Bronchial epithelial cell (primary cell): ENCODE measurements around the gene HAUS2. TPM values are rescaled to one million over a fixed set of nuclear protein-coding genes. Genes with fewer than 3 reads are reported as not detected.

Experiments used
- DNase-seq: peaks from one replicate; pipeline ENCODE4 v3.0.0-alpha.2; 2010; ENCODE audit warnings: low read depth
- FAIRE-seq: peaks from 2 replicates; lab custom pipeline; 2011; peaks lifted over from hg19 to GRCh38; lab: Jason Lieb, UNC
- H3K27me3 ChIP-seq: 2 replicates; pipeline ENCODE4 v1.5.1; 2011; ENCODE audit warnings: low read length; ENCODE audit not compliant: control insufficient read depth, insufficient read depth
- H3K36me3 ChIP-seq: 2 replicates; pipeline ENCODE4 v1.5.1; 2011; ENCODE audit warnings: low read length; ENCODE audit not compliant: control insufficient read depth, insufficient read depth
- H3K4me3 ChIP-seq: 2 replicates; pipeline ENCODE4 v1.5.1; 2011; ENCODE audit warnings: mild to moderate bottlenecking, low read depth, low read length, control low read depth
- CTCF ChIP-seq: IDR thresholded peaks from 2 replicates; pipeline ENCODE4 v1.5.1; 2011; ENCODE audit warnings: mild to moderate bottlenecking, moderate library complexity, low read length, control low read depth, inconsistent platforms; ENCODE audit not compliant: insufficient read depth, severe bottlenecking
- total RNA-seq: library from RNA; depleted of rRNA; stranded (reverse); fragments of >200 nt; gene quantifications from 2 replicates; pipeline ENCODE4 v1.2.1, GENCODE V29; 2014

HAUS2 gene
- total RNA-seq, 1 donor from 2014 or later, result 28.2 TPM

GRCh38 chr15:42507514-42507913, 41.1 kb upstream of the HAUS2 start:
- FAIRE-seq, result no peak

DNA sequence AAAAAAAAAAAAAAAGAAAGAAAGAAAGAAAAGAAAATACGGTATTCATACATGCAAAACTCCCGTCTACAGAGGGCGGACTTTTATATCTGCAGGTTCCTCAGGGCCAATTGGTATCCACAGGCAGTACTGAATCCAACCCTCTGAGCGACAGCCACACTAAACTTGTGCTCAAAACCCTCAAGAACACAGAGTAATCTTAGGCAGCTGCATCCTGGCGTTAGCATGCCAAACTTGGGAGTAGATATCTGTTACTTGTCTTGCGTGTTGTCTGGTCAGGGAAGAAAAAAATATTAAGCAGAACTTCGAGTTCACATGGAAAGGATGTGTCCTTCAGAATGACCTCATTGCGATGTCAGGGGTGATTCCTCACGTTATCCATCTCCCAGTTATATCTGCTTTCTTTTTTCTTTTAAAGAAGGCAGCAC, 40.4 kb upstream of the HAUS2 start:
- no peak for FAIRE-seq

More at GRCh38 chr15:42507514-42507913, 41.1 kb upstream of the HAUS2 start:
- no peaks in the 10 kb centered on the region for H3K27me3 ChIP-seq
- DNase-seq, result no peak
- H3K4me3 ChIP-seq, result no peak overlapping the region
- H3K36me3 ChIP-seq, result no peaks in the 10 kb centered on the region
- TF ChIP-seq CTCF, result no peak

DNA sequence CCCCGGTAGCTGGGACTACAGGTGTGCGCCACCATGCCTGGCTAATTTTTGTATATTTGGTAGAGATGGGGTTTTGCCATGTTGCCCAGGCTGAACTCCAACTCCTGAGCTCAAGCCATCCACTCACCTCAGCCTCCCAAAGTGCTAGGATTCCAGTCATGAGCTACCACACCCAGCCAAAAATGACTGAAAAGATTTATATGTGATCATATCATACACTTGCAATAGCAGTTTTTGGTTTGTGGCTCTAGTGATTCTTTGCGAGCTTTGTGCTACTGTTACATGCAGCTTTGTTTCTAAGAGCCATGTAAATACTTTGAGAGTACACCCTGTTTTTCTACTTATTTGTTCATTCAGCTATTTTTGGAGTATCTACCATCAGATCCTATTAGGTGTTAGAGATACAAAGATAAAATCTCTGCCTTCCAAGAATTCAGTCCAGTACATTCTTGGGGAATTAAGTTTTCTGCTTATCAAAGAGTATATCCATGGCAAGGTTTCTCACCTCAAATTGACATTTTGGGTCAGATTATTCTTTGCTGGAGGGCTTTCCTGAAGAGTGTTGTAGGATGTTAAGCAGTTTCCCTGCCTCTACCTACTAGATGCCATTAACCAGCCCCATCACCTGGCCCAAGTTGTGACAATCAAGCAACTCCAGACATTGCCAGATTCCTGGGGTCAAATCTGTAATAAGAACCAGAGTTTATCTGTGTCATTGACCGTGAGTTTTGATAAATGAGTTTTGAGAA, 38.2 kb upstream of the HAUS2 start:
- no peak for DNase-seq
- no peak for TF ChIP-seq CTCF
- Histone ChIP-seq H3K27me3 (no peaks in the 10 kb centered on the region), H3K4me3 (no peak overlapping the region), H3K36me3 (no peaks in the 10 kb centered on the region)
- FAIRE-seq, result no peak

More for the DNA sequence above, 40.4 kb upstream of the HAUS2 start:
- H3K36me3 ChIP-seq, result no peaks in the 10 kb centered on the region
- H3K4me3 ChIP-seq, result no peak overlapping the region
- DNase-seq, result no peak
- H3K27me3 ChIP-seq, result no peaks in the 10 kb centered on the region
- TF ChIP-seq CTCF, result no peak

GRCh38 chr15:42511007-42511391, 37.6 kb upstream of the HAUS2 start:
- Histone ChIP-seq H3K36me3 (no peaks in the 10 kb centered on the region), H3K4me3 (no peak overlapping the region), H3K27me3 (no peaks in the 10 kb centered on the region)
- DNase-seq, result peak; percentile 39
- FAIRE-seq, result no peak
- no peak for TF ChIP-seq CTCF

DNA sequence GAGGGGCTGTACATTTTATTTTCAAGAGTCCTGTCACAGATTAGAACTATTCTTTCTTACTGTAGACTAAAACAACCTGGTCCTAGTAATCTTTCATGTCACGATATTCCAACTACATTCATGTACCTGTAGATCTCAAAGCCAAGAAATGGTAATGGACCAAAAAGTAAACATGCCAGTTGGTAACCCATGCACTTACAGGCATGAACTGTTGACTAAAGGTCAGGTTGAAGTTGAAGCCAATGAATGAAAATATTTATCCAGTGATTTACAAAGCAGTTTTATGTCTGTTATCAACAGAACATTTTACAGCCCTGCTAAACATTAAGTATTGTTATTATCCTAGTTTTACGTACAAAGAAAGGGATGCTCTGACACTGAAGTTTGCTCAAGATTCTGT, 25.3 kb upstream of the HAUS2 start:
- H3K27me3 ChIP-seq, result no peaks in the 10 kb centered on the region
- no peak overlapping the region for H3K4me3 ChIP-seq
- TF ChIP-seq CTCF, result no peak
- peaks cover 1% of the 10 kb centered on the region for H3K36me3 ChIP-seq
- no peak for FAIRE-seq
- no peak for DNase-seq
